HTR-8/SVneo (cell line): ENCODE results near the gene GNAI3.

ENCODE experiments used
- DNase-seq: peaks from one replicate; pipeline ENCODE4 v3.0.0; 2011; ENCODE audit warnings: low spot score, mixed read lengths; ENCODE audit not compliant: insufficient read length
- FAIRE-seq: peaks from 2 replicates; lab custom pipeline; 2011; peaks lifted over from hg19 to GRCh38; lab: Jason Lieb, UNC

GNAI3 gene

GRCh38 chr1:109548321-109549267 lies at the start of gene GNAI3:
GNAI3 (plus strand) TSS chr1:109548615; CDS start chr1:109548721, 106 bp downstream.
- FAIRE-seq (no peak), DNase-seq (peak; percentile 90)

GRCh38 chr1:109499081-109499480 lies 49.3 kb upstream of the GNAI3 start:
- DNase-seq (no peak), FAIRE-seq (no peak)

- DNase-seq (no peak), FAIRE-seq (no peak)
Observed at GRCh38 chr1:109499661-109500536, 48.5 kb upstream of the GNAI3 start.

- DNase-seq = no peak
- no peak for FAIRE-seq
Observed at GRCh38 chr1:109500941-109501381, 47.5 kb upstream of the GNAI3 start.

GRCh38 chr1:109501644-109502363 lies 46.6 kb upstream of the GNAI3 start:
- FAIRE-seq (no peak), DNase-seq (no peak)

GRCh38 chr1:109502364-109502851 lies 46.0 kb upstream of the GNAI3 start:
- DNase-seq = no peak
- no peak for FAIRE-seq

GRCh38 chr1:109503935-109504334 lies 44.5 kb upstream of the GNAI3 start:
- DNase-seq (no peak), FAIRE-seq (no peak)

- no peak for FAIRE-seq
Observed at GRCh38 chr1:109504974-109505373, 43.4 kb upstream of the GNAI3 start.

GRCh38 chr1:109508001-109508872 lies 40.2 kb upstream of the GNAI3 start:
- no peak for FAIRE-seq
- no peak for DNase-seq

More at GRCh38 chr1:109504974-109505373, 43.4 kb upstream of the GNAI3 start:
- no peak for DNase-seq

- no peak for FAIRE-seq
Observed at GRCh38 chr1:109508873-109509175, 39.6 kb upstream of the GNAI3 start.

GRCh38 chr1:109509176-109510134 lies 39.0 kb upstream of the GNAI3 start, which contains the start of gene AMIGO1:
AMIGO1 (minus strand) TSS chr1:109509727; CDS start chr1:109508912, 815 bp downstream.
- FAIRE-seq (no peak), DNase-seq (peak; percentile 47)

More at GRCh38 chr1:109508873-109509175, 39.6 kb upstream of the GNAI3 start:
- no peak for DNase-seq

- DNase-seq = no peak
- FAIRE-seq = no peak
Observed at GRCh38 chr1:109513110-109513710, 35.2 kb upstream of the GNAI3 start.

- DNase-seq (no peak), FAIRE-seq (no peak)
Observed at GRCh38 chr1:109514846-109515245, 33.6 kb upstream of the GNAI3 start.

GRCh38 chr1:109516872-109517271 lies 31.5 kb upstream of the GNAI3 start:
- DNase-seq = no peak
- no peak for FAIRE-seq

GRCh38 chr1:109517337-109517736 lies 31.1 kb upstream of the GNAI3 start:
- DNase-seq (no peak), FAIRE-seq (no peak)

GRCh38 chr1:109521002-109521951 lies 27.1 kb upstream of the GNAI3 start:
- FAIRE-seq = no peak
- DNase-seq = no peak
